HepG2 (cell line): Measurements from ENCODE around the gene APOC1. TPM values are rescaled to one million over a fixed set of nuclear protein-coding genes. Genes with fewer than 3 reads are reported as not detected.

Experiments used
- ATAC-seq: fragments of 200-7000 bp; cut with Tn5 transposase; 3 replicates; pipeline ENCODE4 v1.9.1; 2020; ENCODE audit warnings: mild to moderate bottlenecking, moderate library complexity
- BruUV-seq: library from RNA; stranded (reverse); fragments of 400-500 nt; replicated peaks from 2 replicates; lab custom pipeline; 2021; lab: Mats Ljungman, UMichigan
- CTCF ChIA-PET: fragments of 300-600 bp; formaldehyde crosslinking; extraction: SDS; loops from one replicate; lab custom pipeline; 2021; ENCODE audit warnings: low total read pairs, inconsistent platforms, low intra/inter-chr PET ratio; lab: Yijun Ruan, JAX
- POLR2A ChIA-PET: fragments of 350-600 bp; sonication (Branson Sonifier 250); formaldehyde crosslinking; loops from one replicate; lab custom pipeline; 2020; ENCODE audit warnings: antibody characterized with exemption, inconsistent platforms; lab: Yijun Ruan, JAX
- DNase-seq: peaks from one replicate; pipeline ENCODE4 v3.0.0-alpha.2; 2015; ENCODE audit warnings: low spot score
- FAIRE-seq: peaks from 3 replicates; lab custom pipeline; 2011; peaks lifted over from hg19 to GRCh38; lab: Jason Lieb, UNC
- H2AFZ ChIP-seq: one replicate; pipeline ENCODE4 v1.6.1; 2011; ENCODE audit warnings: low read length, inconsistent platforms
- H3K27ac ChIP-seq: fragments of 300-600 bp; 3 replicates; pipeline ENCODE4 v1.8.0; 2011; ENCODE audit warnings: mixed run types, mild to moderate bottlenecking, mixed read lengths, low read length, inconsistent platforms; ENCODE audit not compliant: insufficient read depth; ENCODE audit errors: extremely low read length
- H3K27me3 ChIP-seq, 2 experiments: fragments of 200-600 bp in 1 of 2; 2 replicates in 1 of 2; 3 replicates in 1 of 2; pipeline versions ENCODE4 v1.6.0 to v1.8.0; 2011; ENCODE audit warnings: low read length in 2 of 2, mild to moderate bottlenecking in 2 of 2, moderate library complexity in 2 of 2, inconsistent platforms in 1 of 2; ENCODE audit not compliant: insufficient read depth in 2 of 2, control insufficient read depth in 1 of 2
- H3K36me3 ChIP-seq, 2 experiments: fragments of 200-600 bp in 1 of 2; replicated peaks in 1 of 2; 2 replicates in 1 of 2; 3 replicates in 1 of 2; pipeline versions ENCODE4 v1.5.1 to v1.8.0; 2011; ENCODE audit warnings: low read length in 2 of 2, inconsistent platforms in 1 of 2; ENCODE audit not compliant: insufficient read depth in 2 of 2, control insufficient read depth in 1 of 2
- H3K4me1 ChIP-seq: 2 replicates; pipeline ENCODE4 v1.5.1; 2012; ENCODE audit warnings: low read length, inconsistent platforms; ENCODE audit not compliant: insufficient read depth
- H3K4me2 ChIP-seq: 2 replicates; pipeline ENCODE4 v1.6.0; 2011; ENCODE audit warnings: low read depth, low read length, inconsistent platforms
- H3K4me3 ChIP-seq, 3 experiments: fragments of 200-600 bp in 1 of 3; sonication (generic), shearing (Covaris generic) in 1 of 3; replicated peaks in 1 of 3; 2 replicates each; pipeline ENCODE4 v1.5.1; 2011 to 2016; ENCODE audit warnings: low read length in 3 of 3, inconsistent platforms in 2 of 3, low read depth in 2 of 3, mild to moderate bottlenecking in 2 of 3, control low read depth in 1 of 3, mixed read lengths in 1 of 3; ENCODE audit not compliant: insufficient read depth in 1 of 3
- H3K79me2 ChIP-seq: one replicate; pipeline ENCODE4 v1.6.1; 2011; ENCODE audit warnings: low read length, inconsistent platforms; ENCODE audit not compliant: insufficient read depth
- H3K9ac ChIP-seq: 2 replicates; pipeline ENCODE4 v1.6.0; 2011; ENCODE audit warnings: mild to moderate bottlenecking, low read depth, low read length, inconsistent platforms; ENCODE audit not compliant: insufficient read depth
- H3K9me3 ChIP-seq: 2 replicates; pipeline ENCODE4 v1.5.1; 2012; ENCODE audit warnings: mild to moderate bottlenecking, low read length
- H4K20me1 ChIP-seq: 2 replicates; pipeline ENCODE4 v1.6.0; 2011; ENCODE audit warnings: inconsistent platforms, mild to moderate bottlenecking, low read length, moderate library complexity; ENCODE audit not compliant: insufficient read depth
- MTF1 ChIP-seq: sonication (generic); formaldehyde crosslinking; IDR thresholded peaks from 2 replicates; pipeline ENCODE4 v1.5.0; 2020; ENCODE audit warnings: missing genetic modification reagents
- SPEN ChIP-seq: sonication (generic); formaldehyde crosslinking; IDR thresholded peaks from 2 replicates; pipeline ENCODE4 v1.5.1; 2020; ENCODE audit warnings: low read depth, mild to moderate bottlenecking, missing genetic modification reagents
- TRIM22 ChIP-seq: fragments of 450-650 bp; IDR thresholded peaks from 2 replicates; pipeline ENCODE4 v1.6.1; 2017
- ZBTB25 ChIP-seq: IDR thresholded peaks from 2 replicates; pipeline ENCODE4 v1.6.1; 2018; ENCODE audit warnings: missing genetic modification reagents
- WGBS: methylation state at CpG from one replicate; pipeline ENCODE4 v1.1.6; 2017; ENCODE audit warnings: low lambda C conversion rate; 5-methylcytosine and 5-hydroxymethylcytosine counted together
- in situ Hi-C: cut with HindIII; loops from 2 replicates; pipeline ENCODE4 v1.10.0; 2017; ENCODE audit warnings: low pct_unique_long_range_greater_than_20kb; ENCODE audit not compliant: extremely low pct_ligation_motif_present
- intact Hi-C: fragments of 100-400 bp; cut with micrococcal nuclease; formaldehyde crosslinking; loops from one replicate; pipeline ENCODE4 v1.10.0; 2022; ENCODE audit not compliant: unreplicated experiment
- polyA plus RNA-seq, 8 experiments: library from polyadenylated mRNA; depleted of rRNA in 3 of 8; stranded (reverse) in 7 of 8; unstranded in 1 of 8; fragments of >200 nt; fragmentation: Illumina TruSeq in 4 of 8; extraction: Trizol in 4 of 8; gene quantifications; 2 replicates each; pipeline versions ENCODE4 v1.2.1 to v1.2.3, GENCODE V29; 2011 to 2016; ENCODE audit warnings: low read depth in 4 of 8, missing spikeins in 1 of 8, mixed read lengths in 1 of 8; ENCODE audit not compliant: insufficient read depth in 1 of 8
- total RNA-seq, 5 experiments: library from RNA; depleted of rRNA; stranded (reverse); fragments of >200 nt; fragmentation: Illumina TruSeq; extraction: Trizol; gene quantifications; 2 replicates each; pipeline ENCODE4 v1.2.3, GENCODE V29; 2016; ENCODE audit warnings: low read depth in 1 of 5
- TF ChIP-seq, protein P1 (sequence below), 2 experiments: IDR thresholded peaks; 2 replicates each; pipeline ENCODE4 v1.6.1; 2011 to 2012; ENCODE audit warnings: low read length in 2 of 2, borderline replicate concordance in 1 of 2, low read depth in 1 of 2, mild to moderate bottlenecking in 1 of 2, moderate library complexity in 1 of 2

APOC1 gene
- total and polyA plus RNA-seq, 2 of the 13 experiments (the other 11 are each of a cell fraction or from before 2014, with no cell fraction given), result 600 to 1,235 TPM

- H3K4me1 ChIP-seq, result peaks cover 21% of the 10 kb centered on the region
- FAIRE-seq (no peak), DNase-seq (no peak), ATAC-seq (no peak)
- H3K4me3 ChIP-seq, result no peak overlapping the region
- ChIA-PET CTCF (no interaction called here), POLR2A (no interaction called here)
- peaks cover 8% of the 10 kb centered on the region for H4K20me1 ChIP-seq
- WGBS, result 97% methylated on average over 8 of the region's 8 CpGs
- TF ChIP-seq TRIM22 (no peak), ZBTB25 (no peak), MTF1 (no peak), SPEN (no peak)
- TF ChIP-seq, protein P1, sequence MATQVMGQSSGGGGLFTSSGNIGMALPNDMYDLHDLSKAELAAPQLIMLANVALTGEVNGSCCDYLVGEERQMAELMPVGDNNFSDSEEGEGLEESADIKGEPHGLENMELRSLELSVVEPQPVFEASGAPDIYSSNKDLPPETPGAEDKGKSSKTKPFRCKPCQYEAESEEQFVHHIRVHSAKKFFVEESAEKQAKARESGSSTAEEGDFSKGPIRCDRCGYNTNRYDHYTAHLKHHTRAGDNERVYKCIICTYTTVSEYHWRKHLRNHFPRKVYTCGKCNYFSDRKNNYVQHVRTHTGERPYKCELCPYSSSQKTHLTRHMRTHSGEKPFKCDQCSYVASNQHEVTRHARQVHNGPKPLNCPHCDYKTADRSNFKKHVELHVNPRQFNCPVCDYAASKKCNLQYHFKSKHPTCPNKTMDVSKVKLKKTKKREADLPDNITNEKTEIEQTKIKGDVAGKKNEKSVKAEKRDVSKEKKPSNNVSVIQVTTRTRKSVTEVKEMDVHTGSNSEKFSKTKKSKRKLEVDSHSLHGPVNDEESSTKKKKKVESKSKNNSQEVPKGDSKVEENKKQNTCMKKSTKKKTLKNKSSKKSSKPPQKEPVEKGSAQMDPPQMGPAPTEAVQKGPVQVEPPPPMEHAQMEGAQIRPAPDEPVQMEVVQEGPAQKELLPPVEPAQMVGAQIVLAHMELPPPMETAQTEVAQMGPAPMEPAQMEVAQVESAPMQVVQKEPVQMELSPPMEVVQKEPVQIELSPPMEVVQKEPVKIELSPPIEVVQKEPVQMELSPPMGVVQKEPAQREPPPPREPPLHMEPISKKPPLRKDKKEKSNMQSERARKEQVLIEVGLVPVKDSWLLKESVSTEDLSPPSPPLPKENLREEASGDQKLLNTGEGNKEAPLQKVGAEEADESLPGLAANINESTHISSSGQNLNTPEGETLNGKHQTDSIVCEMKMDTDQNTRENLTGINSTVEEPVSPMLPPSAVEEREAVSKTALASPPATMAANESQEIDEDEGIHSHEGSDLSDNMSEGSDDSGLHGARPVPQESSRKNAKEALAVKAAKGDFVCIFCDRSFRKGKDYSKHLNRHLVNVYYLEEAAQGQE (IDR thresholded peaks at IDR 0.05; ENCODE audit: borderline replicate concordance in 1 of 2, low read depth in 1 of 2, low read length in 2 of 2), result no peak
- peaks cover 49% of the 10 kb centered on the region for H3K79me2 ChIP-seq
- no peaks in the 10 kb centered on the region for H3K9me3 ChIP-seq
- H3K36me3 ChIP-seq, result peaks cover 17 to 43% of the 10 kb centered on the region in 2 experiments
- intact Hi-C loops, result no loop called here
- BruUV-seq, result no TSS peak
- no peak overlapping the region for H2AFZ ChIP-seq
- H3K4me2 ChIP-seq, result no peak overlapping the region
- no peaks in the 10 kb centered on the region for H3K27me3 ChIP-seq
- no peak overlapping the region for H3K9ac ChIP-seq
- in situ Hi-C loops, result no loop called here
- no peak overlapping the region for H3K27ac ChIP-seq
These were observed 47.4 kb downstream of the APOC1 start for GRCh38 chr19:44961821-44962220.
